Activated B cell treated with CpG ODN at 0.5 μM for 24 hours (primary cell): ENCODE measurements around the gene RBBP8. TPM values are rescaled to one million over a fixed set of nuclear protein-coding genes. Genes with fewer than 3 reads are reported as not detected.
A peak's percentile ranks its signal among the peaks of the same experiment; 100 is the strongest.

Experiments
- ATAC-seq: fragments of 200-7000 bp; cut with Tn5 transposase; one replicate; pipeline ENCODE4 v1.10.0; 2021; ENCODE audit warnings: low read depth, mild to moderate bottlenecking, moderate library complexity
- CTCF ChIA-PET: fragments of 350-600 bp; sonication (Branson Sonifier 250); formaldehyde crosslinking; loops from one replicate; lab custom pipeline; 2021; ENCODE audit warnings: antibody characterized with exemption; lab: Charles Lee
- POLR2A ChIA-PET: fragments of 350-600 bp; sonication (Branson Sonifier 250); formaldehyde crosslinking; loops from one replicate; lab custom pipeline; 2021; ENCODE audit warnings: antibody characterized with exemption; lab: Charles Lee
- DNase-seq: peaks from one replicate; pipeline ENCODE4 v3.0.0; 2022
- H3K27ac Mint-ChIP-seq: one replicate; pipeline ENCODE4 v1.8.0; 2020; ENCODE audit warnings: mixed read lengths
- H3K27me3 Mint-ChIP-seq: one replicate; pipeline ENCODE4 v1.8.0; 2021; ENCODE audit warnings: mixed read lengths
- H3K36me3 Mint-ChIP-seq: one replicate; pipeline ENCODE4 v1.8.0; 2021; ENCODE audit warnings: low read depth, mixed read lengths
- H3K4me1 Mint-ChIP-seq: one replicate; pipeline ENCODE4 v1.8.0; 2021; ENCODE audit warnings: mixed read lengths
- H3K4me3 Mint-ChIP-seq: one replicate; pipeline ENCODE4 v1.8.0; 2020; ENCODE audit warnings: mild to moderate bottlenecking, mixed read lengths
- H3K9me3 Mint-ChIP-seq: one replicate; pipeline ENCODE4 v1.8.0; 2020; ENCODE audit warnings: mixed read lengths
- intact Hi-C: fragments of 100-400 bp; cut with micrococcal nuclease; formaldehyde crosslinking; loops from one replicate; pipeline ENCODE4 v1.15.1; 2024
- total RNA-seq: library from RNA; stranded (reverse); gene quantifications from 2 replicates; pipeline ENCODE4 v1.2.3, GENCODE V29; 2022
- TF ChIP-seq, protein P1 (sequence below): fragments of 200-600 bp; IDR thresholded peaks from one replicate; pipeline ENCODE4 v1.8.0; 2022; ENCODE audit warnings: antibody characterized with exemption, mild to moderate bottlenecking

The RBBP8 gene
- total RNA-seq, 1 donor from 2014 or later, result 29.3 TPM

GRCh38 chr18:22980394-22980793, 47.3 kb downstream of the RBBP8 start:
- Mint-ChIP-seq H3K27ac (peak overlapping the region; percentile 10), H3K9me3 (no peaks in the 10 kb centered on the region), H3K4me1 (peaks cover 47% of the 10 kb centered on the region), H3K4me3 (no peak overlapping the region), H3K36me3 (peaks cover 26% of the 10 kb centered on the region), H3K27me3 (no peaks in the 10 kb centered on the region)
- POLR2A ChIA-PET, result interaction anchor here (0.6 kb wide), 1 partner anchor 184 kb away, joined by 8 read pairs; no protein-coding TSS in a partner anchor
- TF ChIP-seq, protein P1, sequence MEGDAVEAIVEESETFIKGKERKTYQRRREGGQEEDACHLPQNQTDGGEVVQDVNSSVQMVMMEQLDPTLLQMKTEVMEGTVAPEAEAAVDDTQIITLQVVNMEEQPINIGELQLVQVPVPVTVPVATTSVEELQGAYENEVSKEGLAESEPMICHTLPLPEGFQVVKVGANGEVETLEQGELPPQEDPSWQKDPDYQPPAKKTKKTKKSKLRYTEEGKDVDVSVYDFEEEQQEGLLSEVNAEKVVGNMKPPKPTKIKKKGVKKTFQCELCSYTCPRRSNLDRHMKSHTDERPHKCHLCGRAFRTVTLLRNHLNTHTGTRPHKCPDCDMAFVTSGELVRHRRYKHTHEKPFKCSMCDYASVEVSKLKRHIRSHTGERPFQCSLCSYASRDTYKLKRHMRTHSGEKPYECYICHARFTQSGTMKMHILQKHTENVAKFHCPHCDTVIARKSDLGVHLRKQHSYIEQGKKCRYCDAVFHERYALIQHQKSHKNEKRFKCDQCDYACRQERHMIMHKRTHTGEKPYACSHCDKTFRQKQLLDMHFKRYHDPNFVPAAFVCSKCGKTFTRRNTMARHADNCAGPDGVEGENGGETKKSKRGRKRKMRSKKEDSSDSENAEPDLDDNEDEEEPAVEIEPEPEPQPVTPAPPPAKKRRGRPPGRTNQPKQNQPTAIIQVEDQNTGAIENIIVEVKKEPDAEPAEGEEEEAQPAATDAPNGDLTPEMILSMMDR, result no peak
- DNase-seq, result no peak
- CTCF ChIA-PET, result no interaction called here
- no peak for ATAC-seq
- intact Hi-C loops, result loop anchor here (5.0 kb wide), 1 partner anchor 252 kb away; no protein-coding TSS in a partner anchor

DNA sequence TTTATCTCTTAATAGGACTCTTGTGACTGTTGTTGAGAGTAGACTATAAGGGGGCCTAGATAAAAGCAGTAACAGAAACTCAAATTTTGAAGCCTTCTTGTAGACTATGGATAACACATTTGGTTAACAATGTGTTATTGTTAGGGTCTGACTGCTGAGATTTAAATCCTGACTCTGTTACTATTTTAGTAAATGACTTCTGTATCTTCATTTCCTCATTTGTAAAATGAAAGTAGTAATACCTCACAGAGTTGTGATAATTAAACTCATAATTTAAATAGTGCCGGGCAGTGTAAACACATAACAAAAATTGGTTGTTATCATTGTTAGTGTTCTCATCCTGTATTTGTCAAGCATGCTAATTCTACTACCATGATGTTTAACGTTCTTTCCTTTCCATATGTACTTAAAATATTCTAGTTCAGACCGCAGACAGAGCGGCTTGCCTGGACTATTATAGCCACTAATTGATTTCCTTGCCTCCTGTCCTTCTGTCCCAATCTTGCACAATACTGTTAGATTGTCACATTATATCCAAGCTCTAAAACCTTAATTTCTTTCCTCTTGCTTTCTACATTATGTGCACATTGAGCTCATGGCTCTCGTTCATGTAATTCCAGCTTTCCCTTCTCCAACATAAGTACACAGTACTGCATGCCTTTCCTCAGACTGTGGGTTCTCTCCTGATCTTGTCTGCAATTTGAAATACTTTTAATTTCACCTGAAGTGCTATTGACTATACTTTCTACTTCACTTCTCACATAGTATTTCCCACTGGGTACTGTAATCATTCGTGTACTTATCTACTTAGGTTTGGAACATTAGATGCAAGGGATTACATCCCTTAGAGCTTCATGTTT, 48.4 kb downstream of the RBBP8 start:
- H3K36me3 Mint-ChIP-seq, result peaks cover 26% of the 10 kb centered on the region
- ATAC-seq (no peak), DNase-seq (no peak)
- H3K27me3 Mint-ChIP-seq, result no peaks in the 10 kb centered on the region
- ChIA-PET POLR2A (interaction anchor here (0.6 to 2.6 kb wide), 3 partner anchors 48 to 529 kb away, joined by 5 to 9 read pairs (median 8); partner anchors contain the start of gene RBBP8), CTCF (interaction anchor here (1.0 to 4.1 kb wide), 5 partner anchors 10 to 430 kb away, joined by 3 to 63 read pairs (median 4); partner anchors contain the start of gene RBBP8)
- peak overlapping the region; percentile 29 for H3K4me3 Mint-ChIP-seq
- TF ChIP-seq, protein P1, result no peak
- H3K9me3 Mint-ChIP-seq, result no peaks in the 10 kb centered on the region
- H3K4me1 Mint-ChIP-seq, result peaks cover 40% of the 10 kb centered on the region
- peak overlapping the region; percentile 53 for H3K27ac Mint-ChIP-seq
- intact Hi-C loops, result loop anchor here (5.0 kb wide), 1 partner anchor 251 kb away; no protein-coding TSS in a partner anchor

DNA sequence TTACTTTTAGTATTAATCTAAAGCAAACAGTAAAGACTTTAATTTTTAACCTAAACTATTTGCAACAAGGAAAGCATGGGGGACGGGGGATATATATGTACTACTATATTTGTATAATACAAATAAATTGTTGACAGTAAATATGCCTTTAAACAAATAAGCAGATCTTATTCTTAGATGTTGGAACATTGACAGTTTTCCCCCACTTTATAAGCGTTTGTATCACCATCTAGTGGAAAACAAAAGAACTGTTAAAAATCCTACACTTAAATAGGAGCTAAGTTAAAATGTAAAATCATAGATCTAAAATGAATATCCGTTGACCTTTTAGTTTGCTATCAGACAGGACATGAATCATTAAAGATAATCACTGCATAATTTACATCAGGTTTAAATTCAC, 50.0 kb downstream of the RBBP8 start:
- no peak overlapping the region for H3K27ac Mint-ChIP-seq
- H3K4me1 Mint-ChIP-seq, result peaks cover 34% of the 10 kb centered on the region
- H3K36me3 Mint-ChIP-seq, result peaks cover 23% of the 10 kb centered on the region
- no peak for DNase-seq
- intact Hi-C loops, result loop anchor here (1.0 to 5.0 kb wide), 4 partner anchors 53 to 249 kb away; no protein-coding TSS in a partner anchor
- POLR2A ChIA-PET, result interaction anchor here (2.6 kb wide), 1 partner anchor 50 kb away, joined by 9 read pairs; the partner anchor contains the start of gene RBBP8
- ATAC-seq, result no peak
- no peaks in the 10 kb centered on the region for H3K9me3 Mint-ChIP-seq
- TF ChIP-seq, protein P1, result no peak
- no peak overlapping the region for H3K4me3 Mint-ChIP-seq
- H3K27me3 Mint-ChIP-seq, result no peaks in the 10 kb centered on the region
- CTCF ChIA-PET, result interaction anchor here (0.9 to 4.1 kb wide), 15 partner anchors 20 to 428 kb away, joined by 3 to 63 read pairs (median 4); partner anchors contain the start of gene RBBP8

DNA sequence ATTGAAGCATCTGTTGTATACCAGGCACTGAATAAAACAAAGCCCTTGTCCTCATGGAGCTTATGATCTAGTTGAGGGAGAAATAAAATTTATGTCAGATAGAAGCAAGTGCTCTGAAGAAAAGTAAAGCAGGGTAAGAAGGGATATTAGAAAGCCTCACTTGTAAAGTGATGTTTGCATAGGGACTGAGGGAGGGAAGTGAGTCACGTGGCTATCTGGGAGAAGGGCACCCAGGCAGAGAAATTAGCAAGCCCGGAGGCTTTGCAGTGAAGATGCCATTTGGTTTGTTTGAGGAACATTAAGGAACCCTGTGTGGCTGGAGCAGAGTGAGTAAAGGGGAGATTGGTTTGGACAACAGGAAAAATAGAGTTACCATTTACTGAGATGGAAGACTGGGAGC, 52.1 kb downstream of the RBBP8 start:
- Mint-ChIP-seq H3K4me3 (no peak overlapping the region), H3K27me3 (no peaks in the 10 kb centered on the region), H3K9me3 (no peaks in the 10 kb centered on the region), H3K36me3 (peaks cover 27% of the 10 kb centered on the region), H3K4me1 (peaks cover 21% of the 10 kb centered on the region), H3K27ac (no peak overlapping the region)
- TF ChIP-seq, protein P1, result no peak
- CTCF ChIA-PET, result interaction anchor here (4.0 to 4.1 kb wide), 2 partner anchors 54 to 187 kb away, joined by 38 to 63 read pairs; partner anchors contain the start of gene RBBP8
- intact Hi-C loops, result no loop called here
- POLR2A ChIA-PET, result no interaction called here
- no peak for ATAC-seq
- no peak for DNase-seq
